NCI-H2081 (cell line): ENCODE measurements around the gene TAS2R60.
"Not testable (repeated sequence)": the region's sequence is repeated elsewhere in the genome, so short reads cannot be mapped to it uniquely, and the experiment has no call there.

ENCODE experiments used
- DNase-seq, 2 experiments: peaks; one replicate each; lab custom pipeline; 2025; lab: John Stamatoyannopoulos, UW

TAS2R60 gene, protein sequence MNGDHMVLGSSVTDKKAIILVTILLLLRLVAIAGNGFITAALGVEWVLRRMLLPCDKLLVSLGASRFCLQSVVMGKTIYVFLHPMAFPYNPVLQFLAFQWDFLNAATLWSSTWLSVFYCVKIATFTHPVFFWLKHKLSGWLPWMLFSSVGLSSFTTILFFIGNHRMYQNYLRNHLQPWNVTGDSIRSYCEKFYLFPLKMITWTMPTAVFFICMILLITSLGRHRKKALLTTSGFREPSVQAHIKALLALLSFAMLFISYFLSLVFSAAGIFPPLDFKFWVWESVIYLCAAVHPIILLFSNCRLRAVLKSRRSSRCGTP

DNA sequence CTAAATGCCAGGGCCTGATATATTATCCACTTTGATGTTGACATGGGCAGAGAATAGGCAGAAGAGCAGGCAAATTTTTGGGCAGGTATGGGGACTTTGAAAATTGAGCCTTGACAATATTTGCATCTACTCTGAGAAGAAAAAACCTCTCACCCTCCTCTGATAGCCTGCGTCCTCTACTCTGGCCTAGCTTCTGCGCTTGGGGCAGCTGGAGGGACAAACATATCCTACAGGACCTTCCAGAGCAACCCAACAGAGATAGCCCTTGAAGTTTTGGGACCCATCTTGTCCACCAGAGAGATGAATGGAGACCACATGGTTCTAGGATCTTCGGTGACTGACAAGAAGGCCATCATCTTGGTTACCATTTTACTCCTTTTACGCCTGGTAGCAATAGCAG is at the start of gene TAS2R60:
Gene TAS2R60 (plus strand): TSS at position 301 of the 400 bp plus-strand sequence. CDS start 0 bp downstream, at position 301.
- DNase-seq, result no peak

DNA sequence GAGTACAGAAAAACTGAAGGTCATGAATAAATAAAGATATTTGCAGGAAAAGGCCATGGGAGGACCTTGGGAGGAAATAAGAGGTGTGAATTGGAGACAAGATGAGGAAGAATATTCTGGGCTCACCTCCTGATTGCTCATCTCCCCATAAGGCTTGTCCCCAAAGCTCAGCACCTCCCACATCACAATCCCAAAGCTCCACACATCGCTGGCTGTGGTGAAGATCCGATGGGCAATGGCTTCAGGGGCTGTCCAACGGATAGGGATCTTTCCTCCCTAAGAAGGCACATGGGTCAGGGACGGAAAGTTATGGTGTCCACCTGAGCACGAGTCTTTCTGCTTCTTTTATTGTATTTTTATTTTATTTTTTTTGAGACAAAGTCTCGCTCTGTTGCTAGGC is 49.2 kb upstream of the TAS2R60 start:
- DNase-seq, result no peak

DNA sequence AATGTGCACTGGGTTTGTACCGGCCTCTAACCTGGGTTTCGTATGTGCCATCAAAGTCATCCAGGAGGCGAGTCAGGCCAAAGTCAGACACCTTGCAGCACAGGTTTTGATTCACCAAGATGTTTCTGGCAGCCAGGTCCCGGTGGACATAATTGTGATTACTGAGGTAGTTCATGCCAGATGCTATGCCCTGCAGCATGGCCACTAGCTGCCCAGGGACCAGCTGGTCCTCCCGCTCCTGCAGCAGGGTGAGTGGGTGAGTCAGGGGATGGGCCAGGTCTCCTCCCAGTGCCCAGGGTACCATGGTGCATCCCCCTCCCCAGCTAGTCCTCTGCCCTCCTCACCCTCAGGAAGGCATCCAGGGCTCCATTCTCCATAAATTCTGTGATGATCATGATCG is 48.5 kb upstream of the TAS2R60 start:
- no peak for DNase-seq

DNA sequence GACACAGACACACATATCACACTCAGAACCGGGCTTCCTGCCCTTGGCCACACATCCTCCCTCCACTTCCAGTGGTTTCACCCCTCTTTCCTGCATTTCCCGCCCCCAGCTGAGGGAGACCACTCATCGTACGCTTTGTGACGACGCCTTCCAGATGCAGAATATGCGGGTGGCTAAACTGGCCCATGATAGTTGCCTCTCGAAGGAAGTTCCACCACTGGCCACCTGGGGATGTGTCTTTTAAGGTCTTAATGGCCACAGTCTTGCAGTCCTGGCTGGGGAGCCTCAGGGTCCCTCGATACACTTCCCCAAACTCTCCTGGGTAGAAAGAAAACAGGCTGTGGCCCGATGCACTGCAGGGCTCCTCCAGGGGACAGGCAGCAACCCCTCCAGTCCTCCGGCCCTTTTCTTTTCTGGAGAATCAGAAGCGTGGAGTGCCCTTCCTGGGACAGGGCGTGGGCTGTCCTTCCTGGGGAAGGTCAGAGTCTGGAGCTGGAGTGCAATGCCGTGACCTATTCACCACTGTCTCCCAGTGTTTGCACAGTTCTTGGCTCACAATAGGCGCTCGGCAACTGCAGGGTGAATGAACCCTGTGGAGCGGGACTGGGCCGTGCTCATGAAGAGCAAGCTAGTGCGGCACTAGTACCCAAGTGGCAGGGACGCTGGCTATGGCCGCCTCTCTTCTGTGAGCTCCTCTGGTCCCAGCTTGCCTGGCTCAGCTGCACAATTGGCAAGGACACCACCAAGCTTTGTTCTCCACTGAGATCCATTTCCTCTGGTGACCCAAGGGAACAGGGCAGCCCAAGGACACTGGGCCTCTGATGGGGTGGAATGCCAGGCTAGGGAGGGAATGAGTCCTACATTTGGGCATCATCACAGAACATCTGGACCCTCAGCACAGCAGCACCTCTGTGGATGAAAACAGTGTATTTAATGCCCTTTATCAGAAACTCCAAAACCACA is 47.8 kb upstream of the TAS2R60 start:
- DNase-seq, result no peak

DNA sequence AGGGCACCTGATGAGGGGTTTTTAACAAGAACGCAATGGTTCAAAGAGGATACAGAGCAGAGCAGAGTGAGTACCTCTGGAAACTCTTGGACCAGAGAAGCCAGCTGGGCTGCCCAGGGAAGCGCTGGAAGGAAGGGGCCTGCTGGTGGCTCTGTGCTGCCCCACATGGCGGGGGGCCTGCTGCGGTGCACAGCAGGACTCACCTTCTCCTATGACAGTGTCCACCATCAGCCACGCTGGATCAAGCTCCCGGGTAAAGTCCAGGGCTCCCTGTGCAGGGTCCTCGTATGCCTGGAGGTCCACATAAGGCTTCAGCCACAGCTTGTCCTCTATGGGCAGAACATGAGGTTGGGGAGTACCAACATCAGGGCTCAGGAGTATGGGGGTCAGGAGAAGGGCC is 47.1 kb upstream of the TAS2R60 start:
- DNase-seq, result no peak

DNA sequence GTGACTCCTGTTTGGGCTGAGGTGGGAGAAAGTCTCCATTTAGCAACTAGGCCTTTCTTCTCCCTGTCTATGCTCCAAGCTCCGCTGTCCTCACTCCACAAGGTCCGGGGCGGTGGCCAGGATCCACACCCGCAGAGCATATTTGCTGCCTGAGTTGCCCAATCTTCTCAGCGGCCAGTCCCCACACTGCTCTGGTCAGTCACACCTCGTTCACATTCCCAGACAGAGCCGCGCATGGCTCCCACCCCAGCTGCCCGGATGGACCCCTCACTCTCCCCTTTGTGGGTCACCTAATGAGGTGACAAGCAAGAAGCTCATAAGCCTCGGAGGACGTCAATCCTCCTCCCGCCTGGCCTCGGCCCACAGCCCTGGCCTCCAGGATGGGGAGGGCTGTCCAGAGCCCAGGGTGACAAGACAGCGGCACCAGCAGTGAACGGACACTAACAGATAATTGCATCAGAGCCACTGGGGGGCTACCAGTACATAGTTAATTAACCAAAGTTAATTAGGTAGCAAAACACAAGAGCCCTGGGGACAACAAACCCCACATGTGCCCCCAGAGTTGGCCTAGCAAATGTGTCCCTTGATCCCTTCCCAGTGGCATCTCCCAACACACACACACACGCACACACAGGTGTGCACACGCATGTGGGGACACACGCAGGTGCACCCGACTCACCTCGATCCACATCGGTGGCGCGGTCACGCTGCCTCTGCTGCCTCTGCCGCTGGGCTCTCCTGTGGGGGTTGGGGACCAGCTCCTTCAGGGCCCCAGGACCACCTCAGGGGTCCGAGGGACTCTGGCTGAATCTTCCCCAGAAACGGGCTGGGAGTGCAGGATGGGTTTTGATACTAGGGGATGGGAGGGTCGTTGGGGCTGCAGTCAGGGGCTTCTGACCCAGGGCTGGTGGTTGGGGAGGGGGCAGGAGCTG is 46.4 kb upstream of the TAS2R60 start:
- no peak for DNase-seq

DNA sequence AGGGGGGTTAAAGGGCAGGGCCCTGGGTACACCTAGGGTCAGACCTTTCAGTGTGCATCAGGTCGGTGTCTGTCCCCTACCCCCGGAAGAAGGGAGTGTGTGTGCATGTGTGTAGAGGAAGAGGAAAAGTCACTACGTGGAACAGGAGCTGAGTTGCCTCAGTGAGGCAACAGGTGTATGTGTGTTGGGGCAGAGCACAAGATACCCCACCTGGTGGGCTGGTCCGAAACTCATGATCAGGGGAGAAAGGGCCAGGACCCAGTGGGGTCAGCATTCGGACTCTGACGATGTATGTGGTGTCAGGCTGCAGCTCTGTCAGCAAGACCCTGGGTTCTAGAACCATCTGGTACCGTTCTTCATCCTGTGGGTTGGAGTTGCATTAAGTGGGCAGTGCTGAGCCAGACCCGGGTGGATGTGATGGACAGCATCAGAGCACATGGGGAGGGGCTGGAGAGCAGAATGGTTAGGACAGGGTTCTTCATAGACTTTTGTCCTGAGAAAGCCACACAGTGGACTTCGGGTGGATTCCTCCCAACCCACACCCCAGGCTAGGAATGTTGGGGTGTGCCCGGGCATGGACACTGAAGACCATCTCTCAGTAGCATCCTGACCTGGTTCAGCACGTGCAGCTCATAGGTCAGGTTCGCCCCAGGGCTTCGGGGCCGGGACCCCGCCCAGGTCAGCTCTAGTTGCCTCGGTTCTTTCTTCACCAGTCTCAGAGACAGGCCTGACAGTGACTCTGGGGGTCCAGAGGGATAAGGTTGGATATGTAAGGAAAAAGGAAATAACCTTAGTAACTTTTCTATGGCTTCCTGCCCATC is 45.3 kb upstream of the TAS2R60 start:
- no peak for DNase-seq

DNA sequence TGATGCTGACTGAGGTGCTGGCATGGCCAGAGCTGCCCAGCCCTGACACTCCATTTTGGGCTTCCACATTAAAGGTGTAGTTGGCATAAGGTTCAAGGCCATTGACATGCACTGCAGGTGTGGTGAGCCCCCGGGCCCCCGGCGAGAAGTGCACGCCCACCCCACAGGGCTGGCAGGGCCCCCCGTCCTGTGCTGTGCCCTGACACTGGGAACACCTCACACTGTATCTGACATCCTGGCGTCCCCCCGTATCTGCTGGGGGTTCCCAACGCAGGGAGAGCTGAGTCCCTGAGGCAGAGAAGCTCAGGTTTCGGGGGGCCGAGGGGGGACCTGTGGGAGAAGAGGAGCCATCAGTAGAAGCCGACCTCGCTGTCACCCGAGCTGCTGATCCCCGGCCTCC is 44.6 kb upstream of the TAS2R60 start:
- DNase-seq, result no peak

DNA sequence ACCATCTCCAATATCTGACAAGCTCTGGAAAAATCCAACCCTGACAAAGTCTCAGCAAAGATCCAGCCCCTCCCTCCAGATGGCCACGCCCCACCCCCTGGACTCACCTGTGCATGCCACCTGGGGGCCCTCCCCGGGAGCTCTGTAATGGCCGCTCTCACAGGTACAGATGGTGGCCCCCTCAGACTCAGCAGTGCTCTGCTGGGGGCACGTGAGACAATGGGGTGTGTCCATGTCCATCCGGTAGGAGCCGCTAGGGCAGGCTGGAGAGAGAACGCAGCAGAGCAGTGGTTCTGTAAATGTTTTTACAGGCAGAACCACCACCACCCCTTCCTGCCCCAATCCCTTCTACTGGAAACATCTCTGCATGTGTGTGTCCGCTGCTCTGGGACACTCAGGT is 44.1 kb upstream of the TAS2R60 start:
- DNase-seq, result no peak

DNA sequence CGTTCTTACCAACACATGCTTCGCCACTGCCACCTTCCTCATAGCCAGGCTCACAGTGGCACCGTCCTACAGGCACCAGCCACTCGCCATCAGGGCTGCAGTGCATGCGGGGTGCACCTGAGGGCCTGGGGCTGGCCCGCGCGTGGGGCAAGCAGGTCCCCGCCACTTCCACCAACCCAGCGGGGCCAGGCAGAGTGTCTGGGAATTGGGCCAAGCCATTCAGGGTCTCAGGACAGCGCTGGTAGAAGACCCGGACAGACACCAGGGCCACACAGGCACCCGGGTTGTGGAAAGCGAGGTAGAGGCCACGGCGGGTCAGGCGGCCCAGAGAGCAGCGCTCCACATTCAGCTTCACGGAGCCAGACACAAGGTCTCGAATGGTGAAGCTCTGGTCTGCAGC is 43.6 kb upstream of the TAS2R60 start:
- DNase-seq, result no peak

DNA sequence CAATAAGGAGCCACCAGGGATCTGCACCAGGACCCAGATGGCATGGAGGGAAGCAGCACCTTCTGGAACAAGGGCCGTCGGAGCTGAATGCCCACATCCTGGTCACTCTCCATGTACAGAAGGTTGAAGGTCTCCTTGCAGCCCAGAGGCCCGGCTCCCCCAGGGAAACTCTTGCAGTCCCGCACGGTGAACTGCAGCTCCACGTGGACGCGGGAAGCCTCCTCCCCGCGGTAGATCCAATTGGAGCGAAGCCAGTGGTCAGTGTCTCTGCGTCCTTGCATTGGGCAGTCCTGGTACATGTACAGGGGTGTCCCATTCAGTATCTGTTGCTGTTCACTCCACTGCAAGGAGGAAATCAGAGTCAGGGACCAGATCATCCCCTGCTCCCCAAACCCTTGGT is 42.0 kb upstream of the TAS2R60 start:
- no peak for DNase-seq

DNA sequence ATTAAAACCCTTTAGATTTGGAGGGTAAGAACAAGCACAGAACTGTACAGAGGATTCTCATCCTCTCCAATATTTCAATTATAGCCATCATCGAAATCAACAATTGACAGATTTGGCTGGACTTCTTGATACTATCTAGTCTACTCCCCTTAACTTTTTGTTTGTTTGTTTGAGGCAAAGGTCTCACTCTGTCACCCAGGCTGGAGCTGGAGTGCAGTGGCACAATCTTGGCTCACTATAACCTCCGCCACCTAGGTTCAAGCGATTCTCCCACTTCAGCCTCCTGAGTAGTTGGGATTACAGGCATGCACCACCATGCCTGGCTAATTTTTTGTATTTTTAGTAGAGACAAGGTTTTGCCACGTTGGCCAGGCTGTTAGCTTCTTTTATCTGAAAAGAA is 41.0 kb upstream of the TAS2R60 start:
- not testable (repeated sequence) for DNase-seq

DNA sequence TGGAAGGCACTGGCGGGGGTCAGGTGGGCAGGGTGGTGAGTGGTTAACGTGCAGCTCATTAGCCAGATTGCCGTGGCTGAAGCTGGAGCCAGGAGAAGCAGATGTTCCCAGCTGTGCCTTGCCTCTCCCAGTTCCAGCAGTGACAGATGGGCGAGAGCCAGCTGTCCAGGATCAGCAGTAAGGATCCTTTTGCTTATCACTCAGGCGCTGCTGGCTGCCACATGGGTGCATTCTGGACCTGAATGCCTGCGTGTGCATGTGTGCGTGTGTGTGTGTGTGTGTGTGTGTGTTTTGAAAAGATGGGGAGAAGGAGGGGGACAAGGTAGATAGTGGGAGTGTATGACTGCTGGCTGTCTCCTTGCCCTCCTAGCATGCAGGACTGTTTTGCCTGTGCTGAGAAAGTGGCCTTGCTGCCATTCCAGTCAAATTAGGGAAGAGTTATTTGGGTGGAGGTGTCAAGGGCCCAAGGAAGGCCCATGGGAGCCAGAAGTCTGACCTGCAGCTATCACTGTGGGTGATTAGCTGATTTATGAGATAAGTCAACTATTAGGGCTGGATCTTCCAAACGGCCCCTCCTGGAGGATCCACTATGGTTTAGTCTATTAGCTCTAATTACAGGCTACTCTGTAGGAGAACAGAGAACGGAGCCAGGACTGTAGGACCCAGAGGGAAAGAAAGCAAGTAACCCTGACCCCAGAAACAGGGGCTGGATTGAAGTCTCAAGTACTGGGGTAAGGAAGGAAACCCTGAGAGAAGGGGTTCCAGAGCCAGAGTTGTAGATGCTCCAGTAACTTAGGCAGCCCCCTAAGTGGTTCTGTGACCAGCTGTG is 37.9 kb upstream of the TAS2R60 start:
- peak in 1 of 2 experiments; percentile 51 for DNase-seq

DNA sequence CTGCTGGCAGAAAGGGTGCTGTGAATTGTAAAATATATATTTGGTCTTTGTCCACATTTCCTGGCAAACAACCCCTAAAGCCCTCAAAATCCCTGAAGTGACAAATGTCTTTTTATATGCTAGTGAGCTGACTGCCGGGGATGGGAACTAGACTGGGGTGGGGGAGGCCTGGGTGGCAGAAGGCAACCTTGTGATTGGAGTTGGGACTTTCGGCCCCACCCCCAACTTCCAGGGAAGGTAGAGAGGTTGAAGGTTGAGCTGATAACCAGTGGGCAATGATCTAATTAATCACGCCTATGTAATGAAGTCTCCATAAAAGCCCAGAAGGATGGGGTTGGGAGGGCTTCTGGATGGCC is 37.3 kb upstream of the TAS2R60 start:
- peak; percentile 35 to 60 for DNase-seq

DNA sequence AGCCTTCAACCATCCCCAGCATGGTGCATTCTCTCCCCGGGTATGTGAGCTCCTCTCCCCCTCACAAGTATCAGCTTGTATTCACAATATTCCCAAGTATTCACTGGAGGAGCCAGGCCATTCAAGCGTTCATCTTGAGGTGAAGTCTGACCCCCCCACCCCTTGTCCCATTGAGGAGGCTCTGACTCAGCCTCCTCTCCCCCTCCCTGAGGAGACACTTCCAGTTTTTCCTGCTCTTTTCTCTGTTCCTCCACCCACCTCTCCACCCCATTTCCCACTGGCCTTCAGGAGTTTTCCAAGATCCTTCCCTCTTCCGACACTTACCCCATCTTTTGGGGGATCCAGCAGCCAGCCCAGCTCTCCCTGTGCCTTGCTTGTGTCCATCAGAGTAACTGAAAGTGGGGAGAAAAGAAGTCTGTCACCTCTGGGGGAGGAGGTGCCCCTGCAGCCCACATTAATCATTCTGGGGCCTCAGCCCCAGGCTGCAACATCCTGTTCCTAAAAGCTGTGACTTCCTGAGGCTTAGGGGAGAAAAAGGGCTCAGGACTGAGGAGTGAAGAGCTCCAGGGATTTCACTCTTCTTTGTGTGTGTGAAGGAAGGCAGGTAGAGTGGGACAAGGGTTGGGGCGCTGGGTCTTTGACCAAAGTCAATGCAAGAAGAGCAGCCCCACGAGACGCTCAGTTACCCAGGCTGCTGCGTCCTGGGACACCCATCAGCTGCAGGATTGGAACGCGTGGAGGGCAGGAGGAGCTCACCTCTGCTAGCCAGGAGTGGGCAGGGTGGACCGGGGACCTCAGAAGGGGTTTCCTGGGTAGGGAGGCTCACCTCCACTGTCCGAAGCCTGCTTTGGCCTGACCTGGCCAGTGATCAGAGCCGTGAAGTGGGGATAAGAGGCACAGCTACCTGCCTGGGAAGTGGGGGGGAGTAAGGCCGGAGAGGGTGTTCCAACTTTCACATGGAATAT is 35.7 kb upstream of the TAS2R60 start:
- DNase-seq, result no peak

DNA sequence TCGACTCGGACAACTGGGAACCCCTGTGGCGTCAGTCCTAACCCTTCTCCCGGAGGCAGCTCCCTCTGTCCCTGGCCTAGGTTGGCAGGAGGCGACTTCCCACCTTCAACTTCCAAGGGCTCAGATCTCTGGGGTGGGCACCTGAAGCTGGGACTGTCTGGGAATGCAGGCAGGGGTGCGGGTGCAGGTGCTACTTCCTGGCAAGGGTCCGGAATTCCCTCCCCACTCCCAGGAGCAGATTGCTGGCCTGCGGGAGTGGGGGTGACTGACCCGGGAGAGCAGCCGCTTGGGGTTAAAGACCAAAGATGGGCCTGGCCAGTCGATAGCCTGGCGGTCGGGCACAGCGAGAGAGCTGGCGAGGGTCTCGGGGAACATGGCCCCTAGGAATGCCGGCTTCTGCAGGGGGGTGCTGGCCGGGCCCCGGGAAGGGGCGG is 35.0 kb upstream of the TAS2R60 start:
- no peak for DNase-seq

DNA sequence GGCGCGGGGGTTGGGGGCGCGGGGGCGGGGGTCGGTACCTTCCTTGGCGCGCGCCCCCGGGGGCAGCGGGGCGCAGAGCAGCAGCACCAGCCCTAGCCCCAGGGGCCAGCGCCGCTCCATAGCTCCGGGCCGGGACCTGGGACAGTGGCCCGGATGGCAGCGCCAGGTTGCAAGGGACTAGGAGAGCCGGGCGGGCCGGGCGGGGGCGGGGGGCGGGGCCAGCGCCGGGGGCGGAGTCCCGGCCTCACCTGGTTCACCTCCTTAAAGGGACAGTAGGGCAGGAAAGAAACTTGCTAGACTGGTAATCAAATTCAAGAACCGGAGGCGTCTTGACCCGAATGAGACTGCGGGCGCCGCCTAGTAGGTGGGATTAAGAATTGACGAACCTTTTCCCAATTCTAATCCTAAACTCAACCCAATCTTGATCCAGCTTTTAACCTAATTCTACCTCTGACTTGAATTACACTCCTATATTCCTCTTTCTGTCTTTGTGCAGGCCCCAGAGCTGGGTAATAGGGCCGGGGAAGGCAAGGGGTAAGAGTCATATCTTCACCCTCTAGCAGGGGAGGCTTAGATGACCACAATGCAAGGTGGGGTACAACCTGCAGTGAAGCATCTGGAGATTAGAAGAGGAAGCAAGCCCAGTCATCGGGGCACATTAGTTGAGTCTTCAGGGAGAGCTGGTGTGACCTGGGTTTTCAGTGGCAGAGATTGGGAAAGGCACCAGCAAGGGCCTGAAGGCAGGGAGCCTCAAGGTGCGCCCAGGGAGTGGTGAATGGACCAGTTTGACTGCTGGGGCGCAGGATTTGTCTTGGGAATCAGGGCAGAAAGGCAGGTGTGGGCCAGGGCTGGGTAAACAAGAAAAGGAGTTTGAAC is 34.3 kb upstream of the TAS2R60 start, which contains the start of gene EPHA1:
Gene EPHA1 (minus strand): TSS at position 171 of the 876 bp plus-strand sequence. CDS start 51 bp downstream, at position 120.
- DNase-seq, result peak; percentile 33 to 52

DNA sequence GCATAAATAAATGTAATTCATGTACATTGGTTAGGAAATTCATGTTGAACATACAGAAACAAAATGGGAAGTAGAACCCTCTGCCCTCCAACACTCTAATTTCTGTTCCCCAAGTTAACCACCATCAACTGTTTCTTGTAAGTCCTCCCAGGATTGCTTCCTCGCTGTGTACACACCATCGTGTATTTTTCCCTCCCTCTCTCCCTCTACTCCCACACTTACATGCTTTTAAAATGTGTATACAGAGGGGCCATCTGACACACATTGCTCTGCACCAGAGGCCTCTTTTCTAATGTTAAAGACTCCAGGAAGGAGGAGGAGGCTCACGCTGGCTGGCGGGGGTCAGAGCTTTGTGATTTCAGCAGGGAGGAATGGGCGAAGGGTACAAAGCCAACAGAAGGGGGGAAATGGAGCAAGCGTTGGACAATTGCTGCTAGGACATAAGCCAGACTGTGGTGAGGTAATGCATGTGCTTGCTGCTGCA is 32.7 kb upstream of the TAS2R60 start:
- no peak for DNase-seq
